Ovary (tissue), 9 donors: ENCODE measurements around the gene PHF21B. TPM values are rescaled to one million over a fixed set of nuclear protein-coding genes. Genes with fewer than 3 reads are reported as not detected.

Experiments used
- DNase-seq, 5 donors: peaks; one replicate each; pipeline ENCODE4 v3.0.0-alpha.2; 2019 to 2020
- H3K27ac ChIP-seq, 2 donors: fragments of 200-600 bp; one replicate each; pipeline versions ENCODE4 v1.5.1 to v1.8.0; 2019 to 2022
- H3K27me3 ChIP-seq: fragments of 200-600 bp; one replicate; pipeline ENCODE4 v1.8.0; 2022
- H3K36me3 ChIP-seq: fragments of 200-600 bp; sonication (generic); one replicate; pipeline ENCODE4 v1.5.1; 2019
- H3K4me1 ChIP-seq: one replicate; pipeline ENCODE4 v1.8.1; 2013; ENCODE audit warnings: mild to moderate bottlenecking, moderate library complexity; ENCODE audit not compliant: insufficient read depth
- H3K4me3 ChIP-seq: fragments of 200-600 bp; sonication (generic); one replicate; pipeline ENCODE4 v1.5.1; 2017
- H3K9me3 ChIP-seq, 2 donors: fragments of 200-600 bp in 1 of 2; sonication (generic) in 1 of 2; one replicate each; pipeline versions ENCODE4 v1.5.1 to v1.8.1; 2013 to 2019; ENCODE audit warnings: mild to moderate bottlenecking in 1 of 2, moderate library complexity in 1 of 2
- CTCF ChIP-seq, 3 donors: fragments of 450-650 bp in 2 of 3; fragments of 200-600 bp in 1 of 3; IDR thresholded peaks; one replicate each; pipeline versions ENCODE4 v1.5.1 to v1.8.0; 2016 to 2022; ENCODE audit warnings: antibody characterized with exemption in 3 of 3, mild to moderate bottlenecking in 1 of 3
- EP300 ChIP-seq: sonication (generic); formaldehyde crosslinking; IDR thresholded peaks from one replicate; pipeline ENCODE4 v1.6.1; 2017; ENCODE audit warnings: antibody characterized with exemption
- POLR2A ChIP-seq: fragments of 450-650 bp; IDR thresholded peaks from one replicate; pipeline ENCODE4 v1.6.1; 2017; ENCODE audit warnings: antibody characterized with exemption, mild to moderate bottlenecking, moderate library complexity
- WGBS, 3 donors: extraction: QIAGEN DNeasy Blood & Tissue Kit in 1 of 3; methylation state at CpG; one replicate each; pipeline versions ENCODE4 v1.1.5 to v1.1.7; 2013 to 2017; 5-methylcytosine and 5-hydroxymethylcytosine counted together
- intact Hi-C, 4 donors: fragments of 100-400 bp; cut with DNase I; formaldehyde crosslinking; loops; one replicate each; pipeline versions ENCODE4 v1.11.0 to v1.15.1; 2022 to 2023
- polyA plus RNA-seq, 2 donors: library from polyadenylated mRNA; stranded (reverse); fragments of 200-250 nt in 1 of 2; fragments of 350-450 nt in 1 of 2; fragmentation: Illumina TruSeq in 1 of 2; extraction: RNeasy Lipid Tissue Mini Kit (QIAGEN cat#74804) in 1 of 2; gene quantifications; one replicate each; pipeline ENCODE4 v1.2.3, GENCODE V29; 2013 to 2014
- total RNA-seq, 7 donors: library from RNA; depleted of rRNA in 2 of 7; stranded (reverse); fragments of >200 nt in 2 of 7; fragmentation: NEBNext Ultra II Directional in 3 of 7; extraction: Animal tissue kit (Norgen Biotek cat#: 25700) in 3 of 7; gene quantifications; one replicate each; pipeline versions ENCODE4 v1.1.0 to v1.2.4, GENCODE V29; 2016 to 2023
- donor health status: DM: no; HTN: no; CAD: no; lungs with moderate emphysema.
- donor health status: DM: no; HTN: no; CAD: no.
- donor health status: Bipolar disorder and iron deficiency.
- donor health status: DM: yes; HTN: yes; CAD: no.
- donor health status: DM: no; HTN: no; CAD: no.
- donor health status: DM: yes; HTN: yes; CAD: no.

The PHF21B gene
- total and polyA plus RNA-seq, 9 donors, result 0.95 to 10.7 (median 6.4) TPM

DNA sequence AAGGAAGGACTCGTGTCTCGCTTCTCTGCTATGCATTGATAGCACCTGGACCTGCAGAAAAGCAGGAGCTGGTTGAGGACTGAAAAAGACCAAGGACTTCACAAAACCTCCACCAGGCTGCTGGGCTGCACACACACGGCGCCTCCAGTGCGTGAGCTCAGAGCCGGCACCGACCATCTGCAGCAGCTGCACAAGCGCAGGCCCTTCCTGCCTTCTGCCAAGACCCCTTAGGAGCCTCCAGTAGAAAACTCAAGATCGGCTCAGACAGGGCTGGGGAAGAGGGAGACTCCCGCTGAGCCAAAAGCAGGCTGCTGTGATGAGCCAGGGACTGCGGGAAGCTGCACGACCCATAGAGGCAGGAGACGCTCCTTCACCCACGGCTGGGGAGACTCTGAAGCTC, 70.9 kb downstream of the PHF21B start:
- Histone ChIP-seq H3K27me3 (no peaks in the 10 kb centered on the region), H3K36me3 (no peaks in the 10 kb centered on the region), H3K9me3 (no peaks in the 10 kb centered on the region), H3K27ac (no peak overlapping the region), H3K4me3 (no peak overlapping the region), H3K4me1 (no peaks in the 10 kb centered on the region)
- intact Hi-C loops, result no loop called here
- TF ChIP-seq POLR2A, result no peak
- no peak for TF ChIP-seq CTCF (IDR thresholded peaks at IDR 0.05)
- TF ChIP-seq EP300, result no peak
- WGBS, 3 donors, result 57 to 64% (median 63%) methylated on average over 14 of the region's 14 CpGs
- DNase-seq, result no peak

DNA sequence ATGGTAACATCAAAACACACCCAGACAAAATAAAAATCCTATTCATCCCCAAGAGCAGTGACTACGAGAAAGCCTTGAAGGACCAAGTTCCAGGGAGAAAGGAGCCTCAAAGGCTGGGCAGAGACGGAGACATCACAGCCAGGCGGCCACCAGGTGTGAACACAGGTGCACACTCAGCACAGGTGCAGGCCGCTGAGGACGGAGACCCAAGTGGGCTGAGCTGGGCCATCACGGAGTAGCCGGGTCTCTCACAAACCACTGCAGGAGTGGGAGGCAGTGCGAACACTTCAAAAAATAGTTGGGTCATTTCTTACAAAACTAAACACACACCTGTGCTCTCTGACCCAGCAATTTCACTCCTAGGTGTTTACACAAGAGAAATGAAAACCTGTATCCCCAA, 72.6 kb downstream of the PHF21B start:
- Histone ChIP-seq H3K4me3 (no peak overlapping the region), H3K4me1 (no peaks in the 10 kb centered on the region), H3K36me3 (no peaks in the 10 kb centered on the region), H3K27ac (no peak overlapping the region), H3K27me3 (no peaks in the 10 kb centered on the region), H3K9me3 (no peaks in the 10 kb centered on the region)
- WGBS, 3 donors, result 89 to 94% (median 91%) methylated on average over 8 of the region's 8 CpGs
- intact Hi-C loops, result no loop called here
- no peak for DNase-seq
- TF ChIP-seq EP300, result no peak

DNA sequence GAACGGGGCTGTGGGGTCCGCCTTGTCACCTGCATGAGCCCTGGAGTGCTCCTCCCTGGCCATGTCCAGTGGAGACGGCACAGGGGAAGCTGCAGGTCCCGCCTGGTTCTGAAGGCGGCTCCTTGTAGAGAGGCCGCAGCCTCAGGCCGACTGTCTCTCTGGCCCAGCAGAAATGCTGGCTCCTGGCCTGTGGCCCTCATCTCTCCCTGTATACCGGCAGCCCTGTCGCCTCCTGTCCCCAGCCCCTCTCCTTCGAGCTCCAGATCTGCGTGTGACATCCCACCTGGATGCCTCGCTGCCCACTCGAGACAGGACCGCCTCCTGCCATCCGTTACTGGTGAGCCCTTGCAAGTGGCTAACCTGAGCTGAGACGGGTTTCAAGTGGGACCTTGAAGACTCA, 73.6 kb downstream of the PHF21B start:
- H3K27me3 ChIP-seq, result no peaks in the 10 kb centered on the region
- no peaks in the 10 kb centered on the region for H3K9me3 ChIP-seq
- 91 to 93% (median 93%) methylated on average over 16 of the region's 16 CpGs for WGBS, 3 donors
- intact Hi-C loops, result no loop called here
- no peaks in the 10 kb centered on the region for H3K36me3 ChIP-seq
- H3K27ac ChIP-seq, result no peak overlapping the region
- H3K4me3 ChIP-seq, result no peak overlapping the region
- TF ChIP-seq EP300, result no peak
- TF ChIP-seq POLR2A, result no peak
- no peak for TF ChIP-seq CTCF (IDR thresholded peaks at IDR 0.05)
- H3K4me1 ChIP-seq, result peaks cover 6% of the 10 kb centered on the region
- no peak for DNase-seq

GRCh38 chr22:44935724-44936123, 74.1 kb downstream of the PHF21B start:
- DNase-seq, result no peak
- intact Hi-C loops, result no loop called here
- Histone ChIP-seq H3K9me3 (no peaks in the 10 kb centered on the region), H3K4me1 (peaks cover 7% of the 10 kb centered on the region), H3K27me3 (no peaks in the 10 kb centered on the region), H3K36me3 (no peaks in the 10 kb centered on the region), H3K4me3 (no peak overlapping the region), H3K27ac (no peak overlapping the region)
- WGBS, 3 donors, result 85 to 97% (median 87%) methylated on average over 11 of the region's 11 CpGs
- TF ChIP-seq CTCF (IDR thresholded peaks at IDR 0.05) (no peak), POLR2A (no peak), EP300 (no peak)

DNA sequence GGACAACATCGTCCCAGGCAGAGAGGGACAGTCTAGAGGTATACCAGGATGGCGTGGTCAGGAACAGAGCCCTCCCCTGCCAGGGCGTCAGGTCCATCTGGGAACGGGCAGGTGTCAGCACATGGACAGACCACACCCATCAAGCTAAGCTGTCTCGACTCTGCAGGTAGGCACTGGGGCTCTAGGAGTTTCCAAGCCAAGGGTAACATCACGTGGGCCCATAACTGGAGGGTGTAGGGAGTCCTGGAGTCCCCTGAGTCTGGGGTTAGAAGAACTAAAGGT, 75.4 kb downstream of the PHF21B start:
- no peaks in the 10 kb centered on the region for H3K27me3 ChIP-seq
- H3K27ac ChIP-seq, result no peak overlapping the region
- WGBS, 3 donors, result 77 to 91% (median 86%) methylated on average over 6 of the region's 6 CpGs
- no peak overlapping the region for H3K4me3 ChIP-seq
- peaks cover 11% of the 10 kb centered on the region for H3K4me1 ChIP-seq
- intact Hi-C loops, result no loop called here
- no peak for DNase-seq
- no peak for TF ChIP-seq EP300
- TF ChIP-seq CTCF (IDR thresholded peaks at IDR 0.05), result no peak
- no peak for TF ChIP-seq POLR2A
- H3K9me3 ChIP-seq, result no peaks in the 10 kb centered on the region
- H3K36me3 ChIP-seq, result no peaks in the 10 kb centered on the region
